Loucy (cell line): ENCODE results near the gene GNS.

ENCODE experiments used
- CTCF ChIP-seq: fragments of 200-600 bp; sonication (generic); conservative IDR thresholded peaks from 2 replicates; pipeline ENCODE4 v1.5.1; 2014; ENCODE audit warnings: mild to moderate bottlenecking, antibody characterized with exemption, low read length
- EZH2phosphoT487 ChIP-seq: fragments of 200-600 bp; IDR thresholded peaks from 2 replicates; pipeline ENCODE4 v1.6.1; 2018; ENCODE audit warnings: antibody characterized with exemption, mild to moderate bottlenecking, moderate library complexity, borderline replicate concordance

DNA sequence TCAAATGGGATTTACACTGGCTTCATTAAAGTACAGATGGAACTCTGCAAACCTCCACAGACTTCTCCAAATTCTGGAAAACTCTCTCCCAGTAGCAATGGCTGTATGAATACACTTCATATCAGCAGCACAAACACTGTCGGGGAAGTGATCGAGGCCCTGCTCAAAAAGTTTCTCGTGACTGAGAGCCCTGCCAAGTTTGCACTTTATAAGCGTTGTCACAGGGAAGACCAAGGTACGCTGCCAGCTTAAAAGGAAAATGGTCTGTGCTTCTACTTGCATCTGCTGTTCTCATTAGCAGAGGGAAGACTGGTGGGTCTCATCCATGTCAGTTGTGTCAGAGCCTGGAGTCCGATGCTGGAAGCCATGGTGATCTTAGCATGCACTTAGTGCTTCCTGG lies 71.0 kb downstream of the GNS start:
- TF ChIP-seq CTCF (no peak), EZH2phosphoT487 (no peak)
